Liver (tissue), 9 donors: Measurements from ENCODE around the gene ARRDC3. TPM values are rescaled to one million over a fixed set of nuclear protein-coding genes. Genes with fewer than 3 reads are reported as not detected.

ENCODE experiments used
- DNase-seq: peaks from one replicate; pipeline ENCODE4 v3.0.0-alpha.2; 2017; ENCODE audit warnings: low spot score
- H3K27ac ChIP-seq, 2 donors: one replicate each; pipeline ENCODE4 v1.7.0; 2013; ENCODE audit warnings: inconsistent platforms in 2 of 2, low read length in 2 of 2, control low read depth in 1 of 2, low read depth in 1 of 2, mild to moderate bottlenecking in 1 of 2
- H3K27me3 ChIP-seq, 4 donors: one replicate each; pipeline versions ENCODE4 v1.6.1 to v1.7.0; 2013; ENCODE audit warnings: low read length in 3 of 4, inconsistent platforms in 1 of 4, mild to moderate bottlenecking in 1 of 4, moderate library complexity in 1 of 4; ENCODE audit not compliant: control insufficient read depth in 4 of 4, insufficient read depth in 4 of 4
- H3K36me3 ChIP-seq, 4 donors: one replicate each; pipeline versions ENCODE4 v1.6.1 to v1.7.0; 2013; ENCODE audit warnings: low read length in 3 of 4, mild to moderate bottlenecking in 3 of 4, low read depth in 1 of 4, moderate library complexity in 1 of 4; ENCODE audit not compliant: control insufficient read depth in 4 of 4, insufficient read depth in 3 of 4
- H3K4me1 ChIP-seq, 4 donors: one replicate each; pipeline versions ENCODE4 v1.6.1 to v1.7.0; 2013; ENCODE audit warnings: low read length in 3 of 4, mild to moderate bottlenecking in 3 of 4, moderate library complexity in 1 of 4; ENCODE audit not compliant: control insufficient read depth in 4 of 4, insufficient read depth in 4 of 4
- H3K4me3 ChIP-seq, 3 donors: one replicate each; pipeline versions ENCODE4 v1.6.1 to v1.7.0; 2013; ENCODE audit warnings: low read length in 3 of 3, control low read depth in 1 of 3, low read depth in 1 of 3, mild to moderate bottlenecking in 1 of 3
- H3K9ac ChIP-seq, 2 donors: one replicate each; pipeline ENCODE4 v1.7.0; 2013; ENCODE audit warnings: low read length in 2 of 2, mild to moderate bottlenecking in 2 of 2, moderate library complexity in 2 of 2, control low read depth in 1 of 2, low read depth in 1 of 2
- H3K9me3 ChIP-seq, 4 donors: one replicate each; pipeline versions ENCODE4 v1.6.1 to v1.7.0; 2013; ENCODE audit warnings: low read length in 3 of 4; ENCODE audit not compliant: control insufficient read depth in 4 of 4
- EGR1 ChIP-seq, 2 donors: IDR thresholded peaks; 2 replicates each; pipeline ENCODE4 v1.6.1; 2016 to 2018; ENCODE audit warnings: antibody characterized with exemption in 2 of 2, low read depth in 2 of 2
- FOXA1 ChIP-seq: IDR thresholded peaks from 2 replicates; pipeline ENCODE4 v1.6.1; 2016; ENCODE audit warnings: antibody characterized with exemption
- FOXA2 ChIP-seq: IDR thresholded peaks from 2 replicates; pipeline ENCODE4 v1.6.1; 2016; ENCODE audit warnings: antibody characterized with exemption
- GABPA ChIP-seq, 2 donors: IDR thresholded peaks in 1 of 2; conservative IDR thresholded peaks in 1 of 2; 2 replicates each; pipeline ENCODE4 v1.6.1; 2016; ENCODE audit warnings: antibody characterized with exemption in 2 of 2, mild to moderate bottlenecking in 1 of 2, moderate library complexity in 1 of 2
- HNF4A ChIP-seq, 2 donors: conservative IDR thresholded peaks; 2 replicates each; pipeline ENCODE4 v1.6.1; 2016; ENCODE audit warnings: antibody characterized with exemption in 2 of 2, mild to moderate bottlenecking in 2 of 2
- HNF4G ChIP-seq: IDR thresholded peaks from 2 replicates; pipeline ENCODE4 v1.6.1; 2016; ENCODE audit warnings: antibody characterized with exemption
- JUND ChIP-seq, 2 donors: IDR thresholded peaks; 2 replicates each; pipeline ENCODE4 v1.6.1; 2016; ENCODE audit warnings: antibody characterized with exemption in 2 of 2
- MAX ChIP-seq: IDR thresholded peaks from 2 replicates; pipeline ENCODE4 v1.6.1; 2016; ENCODE audit warnings: antibody characterized with exemption
- NR2F2 ChIP-seq: IDR thresholded peaks from 2 replicates; pipeline ENCODE4 v1.6.1; 2016; ENCODE audit warnings: antibody characterized with exemption
- RAD21 ChIP-seq, 2 donors: IDR thresholded peaks; 2 replicates each; pipeline ENCODE4 v1.6.1; 2016; ENCODE audit warnings: antibody characterized with exemption in 2 of 2, mild to moderate bottlenecking in 2 of 2
- REST ChIP-seq: IDR thresholded peaks from 2 replicates; pipeline ENCODE4 v1.6.1; 2016; ENCODE audit warnings: antibody characterized with exemption, mild to moderate bottlenecking
- RXRA ChIP-seq, 2 donors: IDR thresholded peaks; 2 replicates each; pipeline ENCODE4 v1.6.1; 2017 to 2018; ENCODE audit warnings: antibody characterized with exemption in 2 of 2, mild to moderate bottlenecking in 1 of 2
- SP1 ChIP-seq: IDR thresholded peaks from 2 replicates; pipeline ENCODE4 v1.6.1; 2018; ENCODE audit warnings: antibody characterized with exemption, mild to moderate bottlenecking
- TAF1 ChIP-seq: conservative IDR thresholded peaks from 2 replicates; pipeline ENCODE4 v1.6.1; 2016; ENCODE audit warnings: antibody characterized with exemption, mild to moderate bottlenecking
- YY1 ChIP-seq: IDR thresholded peaks from 2 replicates; pipeline ENCODE4 v1.6.1; 2016; ENCODE audit warnings: antibody characterized with exemption, mild to moderate bottlenecking
- ZBTB33 ChIP-seq: IDR thresholded peaks from 2 replicates; pipeline ENCODE4 v1.6.1; 2016; ENCODE audit warnings: antibody characterized with exemption
- WGBS: extraction: QIAGEN DNeasy Blood & Tissue Kit; methylation state at CpG from one replicate; pipeline ENCODE4 v1.1.7; 2013; 5-methylcytosine and 5-hydroxymethylcytosine counted together
- polyA plus RNA-seq, 2 donors: library from polyadenylated mRNA; stranded (reverse) in 1 of 2; unstranded in 1 of 2; fragments of 200-250 nt in 1 of 2; fragments of >200 nt in 1 of 2; fragmentation: Nextera tagmentation in 1 of 2; extraction: Ambion mirVana in 1 of 2; gene quantifications; one replicate each; pipeline versions ENCODE4 v1.2.1 to v1.2.3, GENCODE V29; 2013 to 2015
- total RNA-seq, 2 donors: library from RNA; depleted of rRNA; stranded (reverse); fragments of >200 nt; gene quantifications; one replicate each; pipeline ENCODE4 v1.2.3, GENCODE V29; 2014
- TF ChIP-seq, protein P1 (sequence below): IDR thresholded peaks from 2 replicates; pipeline ENCODE4 v1.6.1; 2016; ENCODE audit warnings: antibody characterized with exemption
- TF ChIP-seq, protein P2 (sequence below): fragments of 150-350 bp; IDR thresholded peaks from 2 replicates; pipeline ENCODE4 v1.5.1; 2017; ENCODE audit warnings: improper control_type of control experiment, low read depth, low read length; ENCODE audit not compliant: missing input control
- donor health status: healthy.
- donor health status: healthy.
- donor health status: healthy.
- donor health status: healthy.
- donor health status: healthy.

The ARRDC3 gene
- total and polyA plus RNA-seq, 4 donors = 8.8 to 70.4 (median 34.0) TPM

DNA sequence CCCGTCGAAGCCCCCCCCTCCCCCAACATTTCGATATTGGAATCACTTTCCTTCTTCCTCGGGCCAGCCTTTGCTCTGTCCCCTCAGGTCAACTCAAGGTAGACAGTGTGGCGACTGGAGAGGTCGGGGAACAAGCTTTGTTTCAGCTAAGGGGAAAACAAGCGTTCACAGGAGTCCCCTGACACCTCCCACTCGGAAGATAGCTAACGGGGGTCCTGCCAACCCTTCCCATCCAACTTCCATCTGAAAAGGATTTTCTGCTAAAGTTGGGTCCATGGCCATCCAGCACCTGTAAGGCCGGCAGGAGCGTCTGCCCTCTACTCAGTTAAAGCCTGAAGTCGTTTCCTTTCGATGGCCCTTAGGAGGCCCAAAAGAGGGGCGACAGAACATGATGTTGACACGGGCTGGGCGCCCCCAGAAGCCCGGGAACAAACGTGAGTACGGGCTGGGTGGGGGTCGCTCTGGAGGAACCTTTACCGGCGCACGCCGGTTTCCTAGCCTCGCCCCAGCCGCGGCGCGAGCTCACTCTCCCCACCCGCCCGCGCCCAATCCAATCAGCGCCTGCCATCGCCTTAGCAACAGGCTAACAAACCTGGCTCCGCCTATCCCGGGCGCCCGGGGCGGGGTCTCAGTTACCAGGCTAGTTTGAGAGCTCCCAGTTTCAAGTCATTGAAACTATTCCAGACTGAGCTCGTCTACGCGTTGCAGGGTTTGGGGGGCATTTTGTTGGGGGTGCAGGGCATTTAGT, 2.5 kb downstream of the ARRDC3 start:
- H3K4me1 ChIP-seq = peaks cover 0 to 14% (median 7%) of the 10 kb centered on the region in 4 donors
- no peaks in the 10 kb centered on the region for H3K27me3 ChIP-seq
- DNase-seq = peak; percentile 99
- TF ChIP-seq JUND (IDR thresholded peaks at IDR 0.05) (peak in 1 of 2 donors; percentile 9), HNF4A (conservative IDR thresholded peaks at IDR 0.05) (no peak), ZBTB33 (peak; percentile 25), SP1 (no peak), RAD21 (IDR thresholded peaks at IDR 0.05) (no peak), MAX (peak; percentile 38), REST (peak; percentile 93), RXRA (IDR thresholded peaks at IDR 0.05) (peak; percentile 18 to 24), NR2F2 (no peak), EGR1 (IDR thresholded peaks at IDR 0.05; ENCODE audit: low read depth in 2 of 2) (peak in 1 of 2 donors; percentile 25), TAF1 (peak; percentile 88), HNF4G (no peak), YY1 (peak; percentile 89), FOXA2 (no peak)
- TF ChIP-seq, protein P1, sequence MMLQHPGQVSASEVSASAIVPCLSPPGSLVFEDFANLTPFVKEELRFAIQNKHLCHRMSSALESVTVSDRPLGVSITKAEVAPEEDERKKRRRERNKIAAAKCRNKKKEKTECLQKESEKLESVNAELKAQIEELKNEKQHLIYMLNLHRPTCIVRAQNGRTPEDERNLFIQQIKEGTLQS = no peak
- peaks cover 0 to 21% (median 7%) of the 10 kb centered on the region in 4 donors for H3K36me3 ChIP-seq
- H3K9me3 ChIP-seq = no peaks in the 10 kb centered on the region
- peak overlapping the region; percentile 100 for H3K9ac ChIP-seq
- under 1% methylated on average over 42 of the region's 42 CpGs for WGBS
- H3K4me3 ChIP-seq = peak overlapping the region; percentile 72 to 97 (median 97)
- H3K27ac ChIP-seq = peak overlapping the region; percentile 99 to 100

DNA sequence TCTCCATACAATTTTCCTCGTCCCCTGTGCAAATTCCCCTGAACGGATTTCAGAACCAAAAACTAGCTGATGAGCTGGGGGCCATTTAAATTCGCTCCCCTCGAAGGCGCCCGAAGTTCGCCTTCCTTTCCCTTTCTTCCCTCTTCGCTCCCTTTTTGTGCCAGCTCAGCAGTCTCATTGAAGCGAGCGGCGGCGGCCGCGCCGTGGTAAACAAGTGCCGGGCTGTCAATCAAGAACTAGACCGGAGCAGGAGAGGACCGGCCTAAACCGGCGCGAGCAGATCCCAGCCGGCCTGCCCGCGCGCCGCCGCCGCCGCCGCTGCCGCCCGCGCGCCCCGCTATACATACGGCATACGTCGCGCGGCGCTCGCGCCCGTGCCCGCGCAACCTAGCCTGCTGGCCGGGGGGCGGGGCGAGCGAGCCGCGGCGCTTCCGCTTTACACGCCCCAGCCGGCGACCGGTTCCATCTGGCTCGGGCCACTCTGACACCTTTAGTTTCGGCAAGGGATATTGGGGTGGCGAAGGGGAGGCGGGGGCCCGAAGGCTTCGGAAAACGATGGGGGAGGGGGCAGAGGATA, 3.1 kb downstream of the ARRDC3 start:
- H3K4me3 ChIP-seq = peak overlapping the region; percentile 72 to 97 (median 97)
- no peaks in the 10 kb centered on the region for H3K9me3 ChIP-seq
- whole genome bisulfite sequencing = under 1% methylated on average over 65 of the region's 65 CpGs
- DNase-seq = peak; percentile 96
- H3K27me3 ChIP-seq = no peaks in the 10 kb centered on the region
- peak overlapping the region; percentile 100 for H3K9ac ChIP-seq
- H3K4me1 ChIP-seq = peaks cover 0 to 14% (median 7%) of the 10 kb centered on the region in 4 donors
- H3K27ac ChIP-seq = peak overlapping the region; percentile 99 to 100
- H3K36me3 ChIP-seq = peaks cover 0 to 27% (median 13%) of the 10 kb centered on the region in 4 donors
- TF ChIP-seq FOXA2 (peak; percentile 17), HNF4G (no peak), YY1 (peak; percentile 92), GABPA (IDR thresholded peaks at IDR 0.05 in 1 of 2, conservative IDR thresholded peaks at IDR 0.05 in 1 of 2) (peak in 1 of 2 donors; percentile 49), SP1 (no peak), FOXA1 (no peak), HNF4A (conservative IDR thresholded peaks at IDR 0.05) (no peak), REST (peak; percentile 72), EGR1 (IDR thresholded peaks at IDR 0.05; ENCODE audit: low read depth in 2 of 2) (peak in 1 of 2 donors; percentile 6), TAF1 (no peak), NR2F2 (no peak), JUND (IDR thresholded peaks at IDR 0.05) (no peak)
- TF ChIP-seq, protein P1 = no peak
- TF ChIP-seq, protein P2, sequence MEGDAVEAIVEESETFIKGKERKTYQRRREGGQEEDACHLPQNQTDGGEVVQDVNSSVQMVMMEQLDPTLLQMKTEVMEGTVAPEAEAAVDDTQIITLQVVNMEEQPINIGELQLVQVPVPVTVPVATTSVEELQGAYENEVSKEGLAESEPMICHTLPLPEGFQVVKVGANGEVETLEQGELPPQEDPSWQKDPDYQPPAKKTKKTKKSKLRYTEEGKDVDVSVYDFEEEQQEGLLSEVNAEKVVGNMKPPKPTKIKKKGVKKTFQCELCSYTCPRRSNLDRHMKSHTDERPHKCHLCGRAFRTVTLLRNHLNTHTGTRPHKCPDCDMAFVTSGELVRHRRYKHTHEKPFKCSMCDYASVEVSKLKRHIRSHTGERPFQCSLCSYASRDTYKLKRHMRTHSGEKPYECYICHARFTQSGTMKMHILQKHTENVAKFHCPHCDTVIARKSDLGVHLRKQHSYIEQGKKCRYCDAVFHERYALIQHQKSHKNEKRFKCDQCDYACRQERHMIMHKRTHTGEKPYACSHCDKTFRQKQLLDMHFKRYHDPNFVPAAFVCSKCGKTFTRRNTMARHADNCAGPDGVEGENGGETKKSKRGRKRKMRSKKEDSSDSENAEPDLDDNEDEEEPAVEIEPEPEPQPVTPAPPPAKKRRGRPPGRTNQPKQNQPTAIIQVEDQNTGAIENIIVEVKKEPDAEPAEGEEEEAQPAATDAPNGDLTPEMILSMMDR = no peak
